WTC11 (cell line): ENCODE data around the gene PIGR. TPM values are rescaled to one million over a fixed set of nuclear protein-coding genes. Genes with fewer than 3 reads are reported as not detected.

ENCODE experiments used
- ATAC-seq: fragments of 200-7000 bp; cut with Tn5 transposase; 2 replicates; pipeline ENCODE4 v1.10.0; 2021; ENCODE audit warnings: mild to moderate bottlenecking, moderate library complexity
- CTCF ChIA-PET: fragments of 300-600 bp; sonication (Branson Sonifier 250); formaldehyde crosslinking; loops from one replicate; lab custom pipeline; 2021; ENCODE audit warnings: antibody characterized with exemption; lab: Charles Lee
- POLR2A ChIA-PET: fragments of 350-600 bp; sonication (Branson Sonifier 250); formaldehyde crosslinking; loops from one replicate; lab custom pipeline; 2021; ENCODE audit warnings: antibody characterized with exemption; lab: Charles Lee
- DNase-seq: peaks from one replicate; pipeline ENCODE4 v3.0.0; 2021; ENCODE audit warnings: low spot score
- H3K27ac Mint-ChIP-seq: 2 replicates; pipeline ENCODE4 v1.8.0; 2021; ENCODE audit warnings: mixed read lengths
- H3K27me3 Mint-ChIP-seq: 2 replicates; pipeline ENCODE4 v1.8.0; 2021; ENCODE audit warnings: low read depth, mild to moderate bottlenecking, moderate library complexity, mixed read lengths
- H3K36me3 Mint-ChIP-seq: 2 replicates; pipeline ENCODE4 v1.8.0; 2021; ENCODE audit warnings: mixed read lengths
- H3K4me1 Mint-ChIP-seq: 2 replicates; pipeline ENCODE4 v1.8.0; 2022; ENCODE audit warnings: mixed read lengths
- H3K4me3 Mint-ChIP-seq: 2 replicates; pipeline ENCODE4 v1.8.0; 2021; ENCODE audit warnings: mild to moderate bottlenecking, moderate library complexity, mixed read lengths
- H3K9me3 Mint-ChIP-seq: 2 replicates; pipeline ENCODE4 v1.8.0; 2021; ENCODE audit warnings: mixed read lengths
- CREB1 ChIP-seq: sonication (generic); formaldehyde crosslinking; IDR thresholded peaks from 2 replicates; pipeline ENCODE4 v1.8.0; 2023; ENCODE audit warnings: mild to moderate bottlenecking, missing genetic modification reagents
- E2F4 ChIP-seq: sonication (generic); formaldehyde crosslinking; IDR thresholded peaks from 2 replicates; pipeline ENCODE4 v1.8.1; 2022; ENCODE audit warnings: low read depth, mild to moderate bottlenecking, moderate library complexity, missing genetic modification reagents, borderline replicate concordance
- EMX1 ChIP-seq: fragments of 250-450 bp; sonication (Bioruptor Pico); IDR thresholded peaks from 2 replicates; pipeline ENCODE4 v1.8.0; 2021; ENCODE audit warnings: mild to moderate bottlenecking
- FOXK1 ChIP-seq: sonication (generic); formaldehyde crosslinking; IDR thresholded peaks from 2 replicates; pipeline ENCODE4 v1.8.0; 2022; ENCODE audit warnings: mild to moderate bottlenecking, moderate library complexity, missing genetic modification reagents
- GTF2I ChIP-seq: fragments of 250-450 bp; sonication (Bioruptor Pico); conservative IDR thresholded peaks from 2 replicates; pipeline ENCODE4 v1.4.0; 2021; ENCODE audit warnings: mild to moderate bottlenecking
- NFATC4 ChIP-seq: fragments of 250-450 bp; sonication (Bioruptor Pico); IDR thresholded peaks from 2 replicates; pipeline ENCODE4 v1.9.0; 2021; ENCODE audit warnings: mild to moderate bottlenecking
- NR3C1 ChIP-seq: sonication (generic); formaldehyde crosslinking; conservative IDR thresholded peaks from 2 replicates; pipeline ENCODE4 v1.8.1; 2023; ENCODE audit warnings: low read depth, mild to moderate bottlenecking, missing genetic modification reagents
- ZBTB21 ChIP-seq: sonication (generic); formaldehyde crosslinking; IDR thresholded peaks from 2 replicates; pipeline ENCODE4 v1.8.1; 2023; ENCODE audit warnings: mild to moderate bottlenecking, missing genetic modification reagents, borderline replicate concordance
- ZBTB43 ChIP-seq: sonication (generic); formaldehyde crosslinking; IDR thresholded peaks from 2 replicates; pipeline ENCODE4 v1.8.1; 2023; ENCODE audit warnings: mild to moderate bottlenecking, missing genetic modification reagents
- ZNF416 ChIP-seq: fragments of 250-450 bp; sonication (Bioruptor Pico); IDR thresholded peaks from 2 replicates; pipeline ENCODE4 v1.9.0; 2021; ENCODE audit warnings: mild to moderate bottlenecking, inconsistent platforms
- total RNA-seq: library from RNA; stranded (reverse); gene quantifications from 3 replicates; pipeline ENCODE4 v1.2.3, GENCODE V29; 2021
- TF ChIP-seq, protein P1 (sequence below): sonication (generic); formaldehyde crosslinking; IDR thresholded peaks from 2 replicates; pipeline ENCODE4 v1.8.1; 2022; ENCODE audit warnings: mild to moderate bottlenecking, missing genetic modification reagents, moderate library complexity, borderline replicate concordance
- TF ChIP-seq, protein P2 (sequence below): sonication (generic); formaldehyde crosslinking; IDR thresholded peaks from 2 replicates; pipeline ENCODE4 v1.8.0; 2022; ENCODE audit warnings: mild to moderate bottlenecking, missing genetic modification reagents
- TF ChIP-seq, protein P3 (sequence below): sonication (generic); formaldehyde crosslinking; IDR thresholded peaks from 2 replicates; pipeline ENCODE4 v1.8.0; 2022; ENCODE audit warnings: missing genetic modification reagents

The PIGR gene
- total RNA-seq, 1 experiment from 2014 or later = 1.9 TPM

- POLR2A ChIA-PET = no interaction called here
- CTCF ChIA-PET = interaction anchor here (1.1 to 1.7 kb wide), 4 partner anchors 19 to 233 kb away, joined by 3 to 8 read pairs (median 5); no protein-coding TSS in a partner anchor
- no peaks in the 10 kb centered on the region for H3K9me3 Mint-ChIP-seq
- ATAC-seq (no peak), DNase-seq (no peak)
- no peaks in the 10 kb centered on the region for H3K36me3 Mint-ChIP-seq
- no peaks in the 10 kb centered on the region for H3K4me1 Mint-ChIP-seq
- H3K4me3 Mint-ChIP-seq = no peak overlapping the region
- TF ChIP-seq, protein P1, sequence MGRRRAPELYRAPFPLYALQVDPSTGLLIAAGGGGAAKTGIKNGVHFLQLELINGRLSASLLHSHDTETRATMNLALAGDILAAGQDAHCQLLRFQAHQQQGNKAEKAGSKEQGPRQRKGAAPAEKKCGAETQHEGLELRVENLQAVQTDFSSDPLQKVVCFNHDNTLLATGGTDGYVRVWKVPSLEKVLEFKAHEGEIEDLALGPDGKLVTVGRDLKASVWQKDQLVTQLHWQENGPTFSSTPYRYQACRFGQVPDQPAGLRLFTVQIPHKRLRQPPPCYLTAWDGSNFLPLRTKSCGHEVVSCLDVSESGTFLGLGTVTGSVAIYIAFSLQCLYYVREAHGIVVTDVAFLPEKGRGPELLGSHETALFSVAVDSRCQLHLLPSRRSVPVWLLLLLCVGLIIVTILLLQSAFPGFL (CRISPR knock-in tag) = no peak
- TF ChIP-seq, protein P2, sequence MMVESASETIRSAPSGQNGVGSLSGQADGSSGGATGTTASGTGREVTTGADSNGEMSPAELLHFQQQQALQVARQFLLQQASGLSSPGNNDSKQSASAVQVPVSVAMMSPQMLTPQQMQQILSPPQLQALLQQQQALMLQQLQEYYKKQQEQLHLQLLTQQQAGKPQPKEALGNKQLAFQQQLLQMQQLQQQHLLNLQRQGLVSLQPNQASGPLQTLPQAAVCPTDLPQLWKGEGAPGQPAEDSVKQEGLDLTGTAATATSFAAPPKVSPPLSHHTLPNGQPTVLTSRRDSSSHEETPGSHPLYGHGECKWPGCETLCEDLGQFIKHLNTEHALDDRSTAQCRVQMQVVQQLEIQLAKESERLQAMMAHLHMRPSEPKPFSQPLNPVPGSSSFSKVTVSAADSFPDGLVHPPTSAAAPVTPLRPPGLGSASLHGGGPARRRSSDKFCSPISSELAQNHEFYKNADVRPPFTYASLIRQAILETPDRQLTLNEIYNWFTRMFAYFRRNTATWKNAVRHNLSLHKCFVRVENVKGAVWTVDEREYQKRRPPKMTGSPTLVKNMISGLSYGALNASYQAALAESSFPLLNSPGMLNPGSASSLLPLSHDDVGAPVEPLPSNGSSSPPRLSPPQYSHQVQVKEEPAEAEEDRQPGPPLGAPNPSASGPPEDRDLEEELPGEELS (CRISPR knock-in tag) = no peak
- TF ChIP-seq EMX1 (CRISPR knock-in tag) (no peak), ZNF416 (CRISPR knock-in tag) (no peak), GTF2I (CRISPR knock-in tag) (no peak)
- no peaks in the 10 kb centered on the region for H3K27me3 Mint-ChIP-seq
- H3K27ac Mint-ChIP-seq = no peak overlapping the region
These were observed 16.9 kb upstream of the PIGR start for GRCh38 chr1:206963119-206963712.

GRCh38 chr1:206962272-206962671 is 16.0 kb upstream of the PIGR start:
- DNase-seq (no peak), ATAC-seq (no peak)
- no peaks in the 10 kb centered on the region for H3K27me3 Mint-ChIP-seq
- H3K27ac Mint-ChIP-seq = no peak overlapping the region
- POLR2A ChIA-PET = interaction anchor here (0.6 kb wide), 1 partner anchor 200 kb away, joined by 3 read pairs; no protein-coding TSS in a partner anchor
- H3K9me3 Mint-ChIP-seq = no peaks in the 10 kb centered on the region
- CTCF ChIA-PET = interaction anchor here (1.2 to 2.3 kb wide), 3 partner anchors 17 to 157 kb away, joined by 3 to 11 read pairs (median 3); no protein-coding TSS in a partner anchor
- H3K4me1 Mint-ChIP-seq = no peaks in the 10 kb centered on the region
- no peaks in the 10 kb centered on the region for H3K36me3 Mint-ChIP-seq
- no peak overlapping the region for H3K4me3 Mint-ChIP-seq
- TF ChIP-seq FOXK1 (CRISPR knock-in tag) = no peak
- TF ChIP-seq CREB1 = no peak
- TF ChIP-seq E2F4 (CRISPR knock-in tag) = no peak
- TF ChIP-seq, protein P3, sequence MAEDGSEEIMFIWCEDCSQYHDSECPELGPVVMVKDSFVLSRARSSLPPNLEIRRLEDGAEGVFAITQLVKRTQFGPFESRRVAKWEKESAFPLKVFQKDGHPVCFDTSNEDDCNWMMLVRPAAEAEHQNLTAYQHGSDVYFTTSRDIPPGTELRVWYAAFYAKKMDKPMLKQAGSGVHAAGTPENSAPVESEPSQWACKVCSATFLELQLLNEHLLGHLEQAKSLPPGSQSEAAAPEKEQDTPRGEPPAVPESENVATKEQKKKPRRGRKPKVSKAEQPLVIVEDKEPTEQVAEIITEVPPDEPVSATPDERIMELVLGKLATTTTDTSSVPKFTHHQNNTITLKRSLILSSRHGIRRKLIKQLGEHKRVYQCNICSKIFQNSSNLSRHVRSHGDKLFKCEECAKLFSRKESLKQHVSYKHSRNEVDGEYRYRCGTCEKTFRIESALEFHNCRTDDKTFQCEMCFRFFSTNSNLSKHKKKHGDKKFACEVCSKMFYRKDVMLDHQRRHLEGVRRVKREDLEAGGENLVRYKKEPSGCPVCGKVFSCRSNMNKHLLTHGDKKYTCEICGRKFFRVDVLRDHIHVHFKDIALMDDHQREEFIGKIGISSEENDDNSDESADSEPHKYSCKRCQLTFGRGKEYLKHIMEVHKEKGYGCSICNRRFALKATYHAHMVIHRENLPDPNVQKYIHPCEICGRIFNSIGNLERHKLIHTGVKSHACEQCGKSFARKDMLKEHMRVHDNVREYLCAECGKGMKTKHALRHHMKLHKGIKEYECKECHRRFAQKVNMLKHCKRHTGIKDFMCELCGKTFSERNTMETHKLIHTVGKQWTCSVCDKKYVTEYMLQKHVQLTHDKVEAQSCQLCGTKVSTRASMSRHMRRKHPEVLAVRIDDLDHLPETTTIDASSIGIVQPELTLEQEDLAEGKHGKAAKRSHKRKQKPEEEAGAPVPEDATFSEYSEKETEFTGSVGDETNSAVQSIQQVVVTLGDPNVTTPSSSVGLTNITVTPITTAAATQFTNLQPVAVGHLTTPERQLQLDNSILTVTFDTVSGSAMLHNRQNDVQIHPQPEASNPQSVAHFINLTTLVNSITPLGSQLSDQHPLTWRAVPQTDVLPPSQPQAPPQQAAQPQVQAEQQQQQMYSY (CRISPR knock-in tag) = no peak
- no peak for TF ChIP-seq NFATC4
- TF ChIP-seq ZBTB21 (CRISPR knock-in tag) = no peak
- no peak for TF ChIP-seq NR3C1 (CRISPR knock-in tag)
- no peak for TF ChIP-seq ZBTB43 (CRISPR knock-in tag)
